ENCODE data around the gene OCA2.

OCA2 gene

DNA sequence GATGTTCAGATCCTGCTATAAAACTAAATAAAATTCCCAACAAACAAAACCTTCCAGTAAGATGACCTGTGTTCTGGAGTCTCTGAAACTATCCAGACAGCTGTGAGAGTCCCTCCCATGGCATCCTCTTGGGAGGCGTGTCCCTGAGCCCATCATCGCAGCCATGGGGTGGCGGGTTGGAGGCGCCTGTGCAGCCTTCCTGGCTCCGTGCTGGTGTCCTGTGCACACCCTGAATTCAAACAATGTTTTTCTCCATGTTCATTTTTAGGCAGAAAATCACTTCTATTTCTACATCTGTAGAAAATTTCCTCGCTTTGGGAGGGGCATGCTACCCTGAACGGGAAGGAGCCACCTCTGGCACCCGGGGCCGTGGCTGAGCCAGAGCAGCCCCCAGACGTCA, 19.4 kb upstream of the OCA2 start:
- Histone ChIP-seq H3K27ac (replicated peaks) (no peak overlapping the region), H3K4me3 (replicated peaks; ENCODE audit: insufficient read depth, low read length) (no peak overlapping the region), H3K27me3 (ENCODE audit: insufficient read depth, poor library complexity, severe bottlenecking) (no peaks in the 10 kb centered on the region)
- no peak for DNase-seq (ENCODE audit: low read depth in 1 of 2, low spot score in 1 of 2)
- TF ChIP-seq, protein P1, sequence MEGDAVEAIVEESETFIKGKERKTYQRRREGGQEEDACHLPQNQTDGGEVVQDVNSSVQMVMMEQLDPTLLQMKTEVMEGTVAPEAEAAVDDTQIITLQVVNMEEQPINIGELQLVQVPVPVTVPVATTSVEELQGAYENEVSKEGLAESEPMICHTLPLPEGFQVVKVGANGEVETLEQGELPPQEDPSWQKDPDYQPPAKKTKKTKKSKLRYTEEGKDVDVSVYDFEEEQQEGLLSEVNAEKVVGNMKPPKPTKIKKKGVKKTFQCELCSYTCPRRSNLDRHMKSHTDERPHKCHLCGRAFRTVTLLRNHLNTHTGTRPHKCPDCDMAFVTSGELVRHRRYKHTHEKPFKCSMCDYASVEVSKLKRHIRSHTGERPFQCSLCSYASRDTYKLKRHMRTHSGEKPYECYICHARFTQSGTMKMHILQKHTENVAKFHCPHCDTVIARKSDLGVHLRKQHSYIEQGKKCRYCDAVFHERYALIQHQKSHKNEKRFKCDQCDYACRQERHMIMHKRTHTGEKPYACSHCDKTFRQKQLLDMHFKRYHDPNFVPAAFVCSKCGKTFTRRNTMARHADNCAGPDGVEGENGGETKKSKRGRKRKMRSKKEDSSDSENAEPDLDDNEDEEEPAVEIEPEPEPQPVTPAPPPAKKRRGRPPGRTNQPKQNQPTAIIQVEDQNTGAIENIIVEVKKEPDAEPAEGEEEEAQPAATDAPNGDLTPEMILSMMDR (IDR thresholded peaks at IDR 0.05; ENCODE audit: insufficient read depth, low read length), result no peak
- no peak for TF ChIP-seq GABPA (IDR thresholded peaks at IDR 0.05; ENCODE audit: low read depth)
- no peak for TF ChIP-seq SPI1 (IDR thresholded peaks at IDR 0.05; ENCODE audit: borderline replicate concordance, low read depth)
- no peak for TF ChIP-seq POLR2AphosphoS5 (IDR thresholded peaks at IDR 0.05; ENCODE audit: low read depth)
- TF ChIP-seq, protein P2, sequence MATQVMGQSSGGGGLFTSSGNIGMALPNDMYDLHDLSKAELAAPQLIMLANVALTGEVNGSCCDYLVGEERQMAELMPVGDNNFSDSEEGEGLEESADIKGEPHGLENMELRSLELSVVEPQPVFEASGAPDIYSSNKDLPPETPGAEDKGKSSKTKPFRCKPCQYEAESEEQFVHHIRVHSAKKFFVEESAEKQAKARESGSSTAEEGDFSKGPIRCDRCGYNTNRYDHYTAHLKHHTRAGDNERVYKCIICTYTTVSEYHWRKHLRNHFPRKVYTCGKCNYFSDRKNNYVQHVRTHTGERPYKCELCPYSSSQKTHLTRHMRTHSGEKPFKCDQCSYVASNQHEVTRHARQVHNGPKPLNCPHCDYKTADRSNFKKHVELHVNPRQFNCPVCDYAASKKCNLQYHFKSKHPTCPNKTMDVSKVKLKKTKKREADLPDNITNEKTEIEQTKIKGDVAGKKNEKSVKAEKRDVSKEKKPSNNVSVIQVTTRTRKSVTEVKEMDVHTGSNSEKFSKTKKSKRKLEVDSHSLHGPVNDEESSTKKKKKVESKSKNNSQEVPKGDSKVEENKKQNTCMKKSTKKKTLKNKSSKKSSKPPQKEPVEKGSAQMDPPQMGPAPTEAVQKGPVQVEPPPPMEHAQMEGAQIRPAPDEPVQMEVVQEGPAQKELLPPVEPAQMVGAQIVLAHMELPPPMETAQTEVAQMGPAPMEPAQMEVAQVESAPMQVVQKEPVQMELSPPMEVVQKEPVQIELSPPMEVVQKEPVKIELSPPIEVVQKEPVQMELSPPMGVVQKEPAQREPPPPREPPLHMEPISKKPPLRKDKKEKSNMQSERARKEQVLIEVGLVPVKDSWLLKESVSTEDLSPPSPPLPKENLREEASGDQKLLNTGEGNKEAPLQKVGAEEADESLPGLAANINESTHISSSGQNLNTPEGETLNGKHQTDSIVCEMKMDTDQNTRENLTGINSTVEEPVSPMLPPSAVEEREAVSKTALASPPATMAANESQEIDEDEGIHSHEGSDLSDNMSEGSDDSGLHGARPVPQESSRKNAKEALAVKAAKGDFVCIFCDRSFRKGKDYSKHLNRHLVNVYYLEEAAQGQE (IDR thresholded peaks at IDR 0.05; ENCODE audit: insufficient replicate concordance, low read depth), result no peak

DNA sequence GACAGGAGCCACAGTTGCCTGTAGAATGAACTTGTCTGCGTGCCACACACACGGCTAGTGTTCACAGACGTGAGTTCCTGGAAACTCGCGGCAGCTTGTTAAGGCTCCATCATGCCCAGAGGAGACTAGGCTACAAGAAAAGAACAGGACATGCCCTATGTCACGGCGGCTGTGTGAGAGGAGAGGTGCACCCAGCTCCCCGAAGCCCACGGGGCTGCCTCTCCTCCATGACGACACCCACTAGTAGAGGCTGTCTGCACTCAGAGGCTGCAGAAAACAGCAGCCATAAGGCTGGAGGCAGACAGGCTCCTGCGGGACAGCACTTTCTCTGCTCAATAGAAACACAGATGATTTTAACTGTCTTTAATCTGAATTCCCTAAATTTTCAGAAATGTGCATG, 19.0 kb upstream of the OCA2 start:
- Histone ChIP-seq H3K27me3 (ENCODE audit: insufficient read depth, poor library complexity, severe bottlenecking) (no peaks in the 10 kb centered on the region), H3K27ac (replicated peaks) (no peak overlapping the region), H3K4me3 (replicated peaks; ENCODE audit: insufficient read depth, low read length) (no peak overlapping the region)
- no peak for TF ChIP-seq SPI1 (IDR thresholded peaks at IDR 0.05; ENCODE audit: borderline replicate concordance, low read depth)
- TF ChIP-seq GABPA (IDR thresholded peaks at IDR 0.05; ENCODE audit: low read depth), result no peak
- no peak for TF ChIP-seq POLR2AphosphoS5 (IDR thresholded peaks at IDR 0.05; ENCODE audit: low read depth)
- TF ChIP-seq, protein P2 (IDR thresholded peaks at IDR 0.05; ENCODE audit: insufficient replicate concordance, low read depth), result no peak
- no peak for DNase-seq (ENCODE audit: low read depth in 1 of 2, low spot score in 1 of 2)

DNA sequence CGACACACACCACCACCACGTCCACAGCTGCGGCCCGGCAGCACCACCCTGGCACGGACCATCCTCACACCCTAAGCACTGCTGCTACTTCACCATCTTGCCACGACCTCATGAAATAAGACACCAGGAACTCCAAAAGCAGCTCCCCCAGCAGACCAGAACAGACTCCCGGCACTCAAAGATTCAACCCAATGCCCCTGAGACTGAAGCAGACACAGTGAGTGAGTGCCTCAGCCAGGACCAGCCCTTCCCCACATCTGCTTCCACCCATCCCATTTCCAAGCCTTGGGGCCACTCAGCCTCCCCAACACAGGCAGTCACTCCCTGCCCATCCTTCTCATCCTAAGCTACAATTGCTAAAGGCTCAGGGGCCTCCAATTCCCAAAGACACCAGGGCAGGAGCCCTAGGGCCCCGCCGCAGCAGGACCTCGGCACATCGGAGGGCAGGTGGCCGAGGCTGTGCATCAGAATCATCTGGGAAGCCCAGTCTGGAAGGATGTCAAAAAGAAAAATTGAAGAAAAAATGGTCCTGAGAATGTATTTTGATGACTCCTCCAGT, 18.4 kb upstream of the OCA2 start:
- Histone ChIP-seq H3K27ac (replicated peaks) (no peak overlapping the region), H3K4me3 (replicated peaks; ENCODE audit: insufficient read depth, low read length) (no peak overlapping the region), H3K27me3 (ENCODE audit: insufficient read depth, poor library complexity, severe bottlenecking) (no peaks in the 10 kb centered on the region)
- TF ChIP-seq, protein P2 (IDR thresholded peaks at IDR 0.05; ENCODE audit: insufficient replicate concordance, low read depth), result no peak
- TF ChIP-seq POLR2AphosphoS5 (IDR thresholded peaks at IDR 0.05; ENCODE audit: low read depth) (no peak), SPI1 (IDR thresholded peaks at IDR 0.05; ENCODE audit: borderline replicate concordance, low read depth) (no peak), GABPA (IDR thresholded peaks at IDR 0.05; ENCODE audit: low read depth) (no peak)
- TF ChIP-seq, protein P1 (IDR thresholded peaks at IDR 0.05; ENCODE audit: insufficient read depth, low read length), result no peak
- no peak for DNase-seq (ENCODE audit: low read depth in 1 of 2, low spot score in 1 of 2)

Measured in HL-60 (cell line).